H1 (cell line): ENCODE results near the gene R3HDM4. TPM values are rescaled to one million over a fixed set of nuclear protein-coding genes. Genes with fewer than 3 reads are reported as not detected.

Experiments
- CTCF ChIA-PET: fragments of 300-600 bp; sonication (Branson Sonifier 250); formaldehyde crosslinking; loops from one replicate; lab custom pipeline; 2021; ENCODE audit not compliant: partially characterized antibody; lab: Charles Lee
- POLR2A ChIA-PET: fragments of 300-600 bp; sonication (Branson Sonifier 250); formaldehyde crosslinking; loops from one replicate; lab custom pipeline; 2021; ENCODE audit warnings: inconsistent platforms; ENCODE audit not compliant: partially characterized antibody; lab: Charles Lee
- DNase-seq, 2 experiments: peaks; one replicate each; pipeline versions ENCODE4 v3.0.0 to v3.0.0-alpha.2; 2010 to 2022; ENCODE audit warnings: low spot score in 2 of 2, low read depth in 1 of 2, mixed read lengths in 1 of 2
- FAIRE-seq: peaks from 2 replicates; lab custom pipeline; 2011; peaks lifted over from hg19 to GRCh38; lab: Jason Lieb, UNC
- H2AFZ ChIP-seq: 2 replicates; pipeline ENCODE4 v1.8.1; 2012; ENCODE audit warnings: low read length, inconsistent platforms
- H2AK5ac ChIP-seq: 2 replicates; pipeline ENCODE4 v1.6.1; 2013; ENCODE audit warnings: low read depth, low read length
- H2BK120ac ChIP-seq: replicated peaks from 2 replicates; pipeline ENCODE3; 2013; ENCODE audit warnings: low read depth, low read length, inconsistent platforms
- H2BK12ac ChIP-seq: 2 replicates; pipeline ENCODE4 v1.6.1; 2013; ENCODE audit warnings: low read depth, low read length
- H2BK15ac ChIP-seq: 2 replicates; pipeline ENCODE4 v1.6.1; 2013; ENCODE audit warnings: low read length
- H2BK20ac ChIP-seq: 2 replicates; pipeline ENCODE4 v1.6.1; 2013; ENCODE audit warnings: low read length
- H2BK5ac ChIP-seq: 2 replicates; pipeline ENCODE4 v1.6.1; 2013; ENCODE audit warnings: low read depth, low read length
- H3K14ac ChIP-seq: 2 replicates; pipeline ENCODE4 v1.6.1; 2013; ENCODE audit warnings: inconsistent platforms; ENCODE audit not compliant: insufficient read length
- H3K18ac ChIP-seq: 2 replicates; pipeline ENCODE4 v1.6.1; 2013; ENCODE audit warnings: low read length; ENCODE audit errors: extremely low read depth
- H3K23ac ChIP-seq: 2 replicates; pipeline ENCODE4 v1.6.1; 2013; ENCODE audit warnings: inconsistent platforms; ENCODE audit not compliant: insufficient read length
- H3K23me2 ChIP-seq: 2 replicates; pipeline ENCODE4 v1.6.1; 2013; ENCODE audit warnings: low read depth, low read length
- H3K27ac ChIP-seq: 2 replicates; pipeline ENCODE4 v1.6.1; 2011; ENCODE audit warnings: low read depth, low read length, inconsistent platforms
- H3K27me3 ChIP-seq, 4 experiments: replicated peaks in 1 of 4; 1 replicate in 1 of 4; 2 replicates in 3 of 4; pipeline versions ENCODE4 v1.6.1 to v1.8.1; 2011 to 2013; ENCODE audit warnings: low read length in 3 of 4, mild to moderate bottlenecking in 3 of 4, inconsistent platforms in 2 of 4, mixed read lengths in 2 of 4, moderate library complexity in 1 of 4; ENCODE audit not compliant: control insufficient read depth in 3 of 4, insufficient read depth in 3 of 4; ENCODE audit errors: extremely low read depth in 1 of 4
- H3K36me3 ChIP-seq, 4 experiments: 2 replicates each; pipeline versions ENCODE4 v1.6.1 to v1.8.1; 2011 to 2013; ENCODE audit warnings: mild to moderate bottlenecking in 4 of 4, low read length in 3 of 4, moderate library complexity in 2 of 4, control low read depth in 1 of 4, inconsistent platforms in 1 of 4; ENCODE audit not compliant: insufficient read depth in 4 of 4, control insufficient read depth in 2 of 4
- H3K4ac ChIP-seq: replicated peaks from 2 replicates; pipeline ENCODE3; 2013; ENCODE audit warnings: low read length, low read depth, mixed read lengths, inconsistent platforms; ENCODE audit not compliant: insufficient read length
- H3K4me1 ChIP-seq, 4 experiments: replicated peaks in 1 of 4; 1 replicate in 1 of 4; 2 replicates in 3 of 4; pipeline versions ENCODE4 v1.6.1 to v1.8.1; 2011 to 2013; ENCODE audit warnings: low read length in 3 of 4, inconsistent platforms in 2 of 4, mixed read lengths in 1 of 4; ENCODE audit not compliant: insufficient read depth in 4 of 4, control insufficient read depth in 3 of 4
- H3K4me2 ChIP-seq, 2 experiments: 2 replicates each; pipeline versions ENCODE4 v1.6.1 to v1.8.1; 2011 to 2013; ENCODE audit warnings: low read depth in 2 of 2, low read length in 2 of 2, control low read depth in 1 of 2, inconsistent platforms in 1 of 2, mild to moderate bottlenecking in 1 of 2; ENCODE audit not compliant: insufficient read depth in 1 of 2
- H3K4me3 ChIP-seq, 4 experiments: fragments of 200-600, 300-600 bp in 1 of 4; sonication (generic), shearing (Covaris generic), sonication (Bioruptor Twin) in 1 of 4; 2 replicates each; pipeline versions ENCODE4 v1.5.1 to v1.8.1; 2011 to 2016; ENCODE audit warnings: low read length in 4 of 4, low read depth in 3 of 4, control low read depth in 2 of 4, inconsistent platforms in 2 of 4, mild to moderate bottlenecking in 2 of 4, mixed read lengths in 1 of 4, moderate library complexity in 1 of 4; ENCODE audit not compliant: insufficient read depth in 2 of 4; ENCODE audit errors: extremely low read depth in 1 of 4
- H3K56ac ChIP-seq: replicated peaks from 2 replicates; pipeline ENCODE3; 2013; ENCODE audit warnings: low read depth, mild to moderate bottlenecking, mixed read lengths, low read length, inconsistent platforms; ENCODE audit not compliant: insufficient read length
- H3K79me1 ChIP-seq: 2 replicates; pipeline ENCODE4 v1.6.1; 2013; ENCODE audit warnings: low read depth, low read length, control low read depth
- H3K79me2 ChIP-seq, 2 experiments: 2 replicates each; pipeline versions ENCODE4 v1.6.1 to v1.8.1; 2012 to 2013; ENCODE audit warnings: low read length in 2 of 2, mild to moderate bottlenecking in 2 of 2, inconsistent platforms in 1 of 2; ENCODE audit not compliant: insufficient read depth in 2 of 2, control insufficient read depth in 1 of 2
- H3K9ac ChIP-seq, 4 experiments: replicated peaks in 1 of 4; 1 replicate in 1 of 4; 2 replicates in 3 of 4; pipeline versions ENCODE4 v1.6.1 to v1.8.1; 2011 to 2013; ENCODE audit warnings: low read depth in 3 of 4, low read length in 3 of 4, control low read depth in 2 of 4, mild to moderate bottlenecking in 2 of 4, moderate library complexity in 2 of 4, inconsistent platforms in 1 of 4; ENCODE audit errors: extremely low read depth in 1 of 4
- H3K9me3 ChIP-seq, 2 experiments: 2 replicates each; pipeline versions ENCODE4 v1.6.1 to v1.8.1; 2012 to 2013; ENCODE audit warnings: mild to moderate bottlenecking in 2 of 2, moderate library complexity in 2 of 2, control low read depth in 1 of 2, inconsistent platforms in 1 of 2, low read depth in 1 of 2, low read length in 1 of 2, mixed read lengths in 1 of 2; ENCODE audit not compliant: insufficient read depth in 2 of 2
- H4K20me1 ChIP-seq, 2 experiments: replicated peaks in 1 of 2; 2 replicates each; pipeline versions ENCODE3 to v1.8.1; 2011 to 2013; ENCODE audit warnings: inconsistent platforms in 2 of 2, low read length in 2 of 2, mild to moderate bottlenecking in 1 of 2; ENCODE audit not compliant: insufficient read depth in 2 of 2, control insufficient read depth in 1 of 2
- H4K5ac ChIP-seq: 2 replicates; pipeline ENCODE4 v1.6.1; 2013; ENCODE audit warnings: low read length, low read depth, mixed read lengths, inconsistent platforms; ENCODE audit not compliant: insufficient read length
- H4K8ac ChIP-seq: 2 replicates; pipeline ENCODE4 v1.8.0; 2013; ENCODE audit warnings: mild to moderate bottlenecking, moderate library complexity, low read length, inconsistent platforms; ENCODE audit not compliant: insufficient read depth; ENCODE audit errors: extremely low read depth
- H4K91ac ChIP-seq: replicated peaks from 2 replicates; pipeline ENCODE3; 2013; ENCODE audit warnings: low read length, mixed read lengths, inconsistent platforms; ENCODE audit not compliant: insufficient read length
- BACH1 ChIP-seq: IDR thresholded peaks from 2 replicates; pipeline ENCODE4 v1.6.1; 2012; ENCODE audit warnings: low read length, improper control_type of control experiment
- BCL11A ChIP-seq, 2 experiments: IDR thresholded peaks; one replicate each; pipeline ENCODE4 v1.6.1; 2011; ENCODE audit warnings: low read depth in 2 of 2, low read length in 2 of 2, mild to moderate bottlenecking in 2 of 2
- CTBP2 ChIP-seq: IDR thresholded peaks from 2 replicates; pipeline ENCODE4 v1.7.0; 2011; ENCODE audit warnings: borderline replicate concordance, mild to moderate bottlenecking, moderate library complexity, mixed read lengths, low read length; ENCODE audit not compliant: insufficient read depth, insufficient read length
- E2F6 ChIP-seq: IDR thresholded peaks from 2 replicates; pipeline ENCODE4 v1.6.1; 2012; ENCODE audit warnings: inconsistent platforms
- HDAC2 ChIP-seq, 2 experiments: fragments of 300-600 bp in 1 of 2; sonication (generic) in 1 of 2; IDR thresholded peaks; 2 replicates each; pipeline ENCODE4 v1.6.1; 2011 to 2012; ENCODE audit warnings: low read depth in 2 of 2, low read length in 2 of 2, mild to moderate bottlenecking in 2 of 2, moderate library complexity in 2 of 2, borderline replicate concordance in 1 of 2, inconsistent platforms in 1 of 2
- NRF1 ChIP-seq: IDR thresholded peaks from 2 replicates; pipeline ENCODE4 v1.6.1; 2011; ENCODE audit warnings: mild to moderate bottlenecking, low read depth, low read length, improper control_type of control experiment
- PHF8 ChIP-seq: fragments of 200-600 bp; sonication (generic); conservative IDR thresholded peaks from 2 replicates; pipeline ENCODE4 v1.7.1; 2012; ENCODE audit warnings: low read depth, mild to moderate bottlenecking, inconsistent platforms, low read length, moderate library complexity
- RBBP5 ChIP-seq: IDR thresholded peaks from 2 replicates; pipeline ENCODE4 v1.7.1; 2012; ENCODE audit warnings: low read depth, mild to moderate bottlenecking, inconsistent platforms, low read length, moderate library complexity, borderline replicate concordance
- RFX5 ChIP-seq: IDR thresholded peaks from 2 replicates; pipeline ENCODE4 v1.6.1; 2011; ENCODE audit warnings: low read depth, low read length, improper control_type of control experiment, borderline replicate concordance
- TBP ChIP-seq: IDR thresholded peaks from 2 replicates; pipeline ENCODE4 v1.6.1; 2011; ENCODE audit warnings: low read depth, low read length, improper control_type of control experiment
- USF2 ChIP-seq: IDR thresholded peaks from 2 replicates; pipeline ENCODE4 v1.6.1; 2011; ENCODE audit warnings: low read length, improper control_type of control experiment
- WGBS, 2 experiments: shearing (Covaris generic) in 1 of 2; methylation state at CpG; one replicate each; pipeline versions ENCODE4 v1.1.6 to v1.1.7; 2013 to 2015; ENCODE audit warnings: low lambda C conversion rate in 2 of 2, mixed read lengths in 2 of 2, inconsistent platforms in 1 of 2, low coverage in 1 of 2, missing lambda C conversion rate in 1 of 2; ENCODE audit not compliant: insufficient replicate concordance in 2 of 2, insufficient coverage in 1 of 2, insufficient read length in 1 of 2; ENCODE audit errors: extremely low coverage in 1 of 2, missing lambda C conversion rate in 1 of 2; 5-methylcytosine and 5-hydroxymethylcytosine counted together
- polyA plus RNA-seq, 7 experiments: library from polyadenylated mRNA; depleted of rRNA in 3 of 7; stranded (reverse) in 5 of 7; unstranded in 2 of 7; fragments of >200 nt in 5 of 7; fragments of 200-250 nt in 2 of 7; gene quantifications; 1 replicate in 5 of 7; 2 replicates in 1 of 7; 4 replicates in 1 of 7; pipeline versions ENCODE4 v1.2.1 to v1.2.3, GENCODE V29; 2011 to 2013; ENCODE audit warnings: missing spikeins in 2 of 7, mixed read lengths in 2 of 7
- total RNA-seq: library from RNA; stranded (reverse); fragmentation: NEBNext Ultra II Directional; extraction: Animal tissue kit (Norgen Biotek cat#: 25700); gene quantifications from 2 replicates; pipeline ENCODE4 v1.2.1, GENCODE V29; 2021

R3HDM4 gene
- total and polyA plus RNA-seq, 2 of the 8 experiments (the other 6 are each of a cell fraction or from before 2014, with no cell fraction given) = 76.8 to 102 TPM

- no peak overlapping the region for H2BK12ac ChIP-seq
- H2BK20ac ChIP-seq = no peak overlapping the region
- H3K4me3 ChIP-seq = no peak overlapping the region
- H3K23me2 ChIP-seq = peaks cover 3% of the 10 kb centered on the region; the same call in 1 of the 2 replicates
- no peak overlapping the region for H4K8ac ChIP-seq
- FAIRE-seq (no peak), DNase-seq (no peak)
- H4K91ac ChIP-seq = no peak overlapping the region
- peaks cover 7% of the 10 kb centered on the region for H3K79me1 ChIP-seq
- peaks cover 0 to 13% (median 7%) of the 10 kb centered on the region in 4 experiments; a peak in 3 of 8 replicates for H3K36me3 ChIP-seq
- no peak overlapping the region for H2BK5ac ChIP-seq
- CTCF ChIA-PET = no interaction called here
- H4K20me1 ChIP-seq = peaks cover under 1 to 13% of the 10 kb centered on the region in 2 experiments
- no peak overlapping the region for H3K9ac ChIP-seq
- H3K27ac ChIP-seq = no peak overlapping the region
- H2BK15ac ChIP-seq = no peak overlapping the region
- no peak overlapping the region for H3K4ac ChIP-seq
- H3K14ac ChIP-seq = no peak overlapping the region
- no peak overlapping the region for H2AK5ac ChIP-seq
- H3K4me1 ChIP-seq = peaks cover 0 to 5% (median under 1%) of the 10 kb centered on the region in 4 experiments; a peak in 3 of 7 replicates
- H3K79me2 ChIP-seq = no peaks in the 10 kb centered on the region; a peak in 1 of 4 replicates
- H2AFZ ChIP-seq = no peak overlapping the region
- no peak overlapping the region for H2BK120ac ChIP-seq
- H3K4me2 ChIP-seq = no peak overlapping the region
- no peak overlapping the region for H3K56ac ChIP-seq
- POLR2A ChIA-PET = interaction anchor here (1.0 to 8.8 kb wide), 2 partner anchors 13 to 28 kb away, joined by 3 to 82 read pairs; no protein-coding TSS in a partner anchor
- H3K9me3 ChIP-seq = no peaks in the 10 kb centered on the region
- H3K27me3 ChIP-seq = no peaks in the 10 kb centered on the region
- WGBS, 2 experiments = 94% methylated on average over 9 of the region's 18 CpGs; no CpG with 5 or more reads in 1 of the 2 experiments
- H3K18ac ChIP-seq = no peak overlapping the region
- H3K23ac ChIP-seq = no peak overlapping the region
- no peak overlapping the region for H4K5ac ChIP-seq
- no peak for TF ChIP-seq BCL11A (IDR thresholded peaks at IDR 0.05; ENCODE audit: low read depth in 2 of 2, low read length in 2 of 2)
- no peak for TF ChIP-seq NRF1
- no peak for TF ChIP-seq PHF8
- TF ChIP-seq CTBP2 = no peak
- TF ChIP-seq USF2 = no peak
- TF ChIP-seq RBBP5 = no peak
- no peak for TF ChIP-seq BACH1
- TF ChIP-seq HDAC2 (IDR thresholded peaks at IDR 0.05; ENCODE audit: borderline replicate concordance in 1 of 2, low read depth in 2 of 2, low read length in 2 of 2) = no peak
- TF ChIP-seq TBP = no peak
- no peak for TF ChIP-seq RFX5
- no peak for TF ChIP-seq E2F6
Observed at GRCh38 chr19:890831-891230, 22.2 kb downstream of the R3HDM4 start.
